Hepatocyte (in vitro differentiated cells): Measurements from ENCODE around the gene KIF25. TPM values are rescaled to one million over a fixed set of nuclear protein-coding genes. Genes with fewer than 3 reads are reported as not detected.

Experiments
- DNase-seq: peaks from one replicate; pipeline ENCODE4 v3.0.0-alpha.2; 2016; ENCODE audit warnings: low spot score
- H2AFZ ChIP-seq: fragments of 200-600 bp; sonication (generic); 2 replicates; pipeline ENCODE4 v1.6.0; 2016; ENCODE audit warnings: antibody characterized with exemption, mild to moderate bottlenecking
- H3K27ac ChIP-seq: fragments of 200-600 bp; sonication (generic); 2 replicates; pipeline ENCODE4 v1.5.1; 2016; ENCODE audit warnings: mild to moderate bottlenecking
- H3K27me3 ChIP-seq: fragments of 200-600 bp; sonication (generic); 2 replicates; pipeline ENCODE4 v1.6.1; 2016
- H3K36me3 ChIP-seq: fragments of 200-600 bp; sonication (generic); replicated peaks from 2 replicates; pipeline ENCODE4 v1.5.1; 2016; ENCODE audit warnings: low read depth; ENCODE audit not compliant: insufficient read depth
- H3K4me1 ChIP-seq: fragments of 200-600 bp; sonication (generic); 2 replicates; pipeline ENCODE4 v1.5.1; 2016; ENCODE audit warnings: mild to moderate bottlenecking, moderate library complexity; ENCODE audit not compliant: insufficient read depth
- H3K4me2 ChIP-seq: fragments of 200-600 bp; sonication (generic); 2 replicates; pipeline ENCODE4 v1.6.0; 2016
- H3K4me3 ChIP-seq: fragments of 200-600 bp; sonication (generic); 2 replicates; pipeline ENCODE4 v1.5.1; 2016; ENCODE audit warnings: mild to moderate bottlenecking
- H3K79me2 ChIP-seq: fragments of 200-600 bp; sonication (generic); 2 replicates; pipeline ENCODE4 v1.6.0; 2017; ENCODE audit warnings: mild to moderate bottlenecking
- H3K9me2 ChIP-seq: fragments of 200-600 bp; sonication (generic); replicated peaks from 2 replicates; pipeline ENCODE4 v1.6.0; 2017; ENCODE audit warnings: mild to moderate bottlenecking; ENCODE audit not compliant: insufficient read depth
- H3K9me3 ChIP-seq: fragments of 200-600 bp; sonication (generic); 2 replicates; pipeline ENCODE4 v1.5.1; 2016; ENCODE audit warnings: low read depth, mild to moderate bottlenecking
- H4K20me1 ChIP-seq: fragments of 200-600 bp; sonication (generic); 2 replicates; pipeline ENCODE4 v1.6.0; 2016; ENCODE audit warnings: mild to moderate bottlenecking; ENCODE audit not compliant: insufficient read depth, poor library complexity, severe bottlenecking
- EZH2 ChIP-seq: fragments of 200-600 bp; sonication (generic); IDR thresholded peaks from 2 replicates; pipeline ENCODE4 v1.6.1; 2016; ENCODE audit warnings: antibody characterized with exemption, mild to moderate bottlenecking, borderline replicate concordance
- EZH2phosphoT487 ChIP-seq: fragments of 200-600 bp; sonication (generic); IDR thresholded peaks from one replicate; pipeline ENCODE4 v1.6.1; 2018; ENCODE audit warnings: antibody characterized with exemption, mild to moderate bottlenecking, low read depth, moderate library complexity; ENCODE audit not compliant: unreplicated experiment, severe bottlenecking
- WGBS: methylation state at CpG from one replicate; pipeline ENCODE4 v1.1.6; 2016; ENCODE audit warnings: low lambda C conversion rate; ENCODE audit errors: missing lambda C conversion rate; 5-methylcytosine and 5-hydroxymethylcytosine counted together
- polyA plus RNA-seq: library from polyadenylated mRNA; unstranded; fragments of >200 nt; fragmentation: Nextera tagmentation; extraction: Ambion mirVana; gene quantifications from 2 replicates; pipeline ENCODE4 v1.2.1, GENCODE V29; 2016
- total RNA-seq: library from RNA; depleted of rRNA; stranded (reverse); fragments of >200 nt; gene quantifications from 2 replicates; pipeline ENCODE4 v1.2.3, GENCODE V29; 2014
- TF ChIP-seq, protein P1 (sequence below): fragments of 200-600 bp; sonication (generic); IDR thresholded peaks from 2 replicates; pipeline ENCODE4 v1.5.1; 2016; ENCODE audit warnings: antibody characterized with exemption, mild to moderate bottlenecking; ENCODE audit not compliant: poor library complexity

KIF25 gene
- total and polyA plus RNA-seq, 2 experiments from 2014 or later: 0.40 TPM; not detected in 1

- Histone ChIP-seq H3K36me3 (no peaks in the 10 kb centered on the region), H3K9me2 (no peaks in the 10 kb centered on the region), H3K4me2 (no peak overlapping the region), H3K9me3 (no peaks in the 10 kb centered on the region), H3K4me3 (no peak overlapping the region), H3K27me3 (no peaks in the 10 kb centered on the region), H3K27ac (no peak overlapping the region), H3K4me1 (no peaks in the 10 kb centered on the region), H4K20me1 (no peaks in the 10 kb centered on the region), H2AFZ (no peak overlapping the region), H3K79me2 (no peaks in the 10 kb centered on the region)
- DNase-seq: no peak
- WGBS: 94% methylated on average over 30 of the region's 43 CpGs
- TF ChIP-seq, protein P1, sequence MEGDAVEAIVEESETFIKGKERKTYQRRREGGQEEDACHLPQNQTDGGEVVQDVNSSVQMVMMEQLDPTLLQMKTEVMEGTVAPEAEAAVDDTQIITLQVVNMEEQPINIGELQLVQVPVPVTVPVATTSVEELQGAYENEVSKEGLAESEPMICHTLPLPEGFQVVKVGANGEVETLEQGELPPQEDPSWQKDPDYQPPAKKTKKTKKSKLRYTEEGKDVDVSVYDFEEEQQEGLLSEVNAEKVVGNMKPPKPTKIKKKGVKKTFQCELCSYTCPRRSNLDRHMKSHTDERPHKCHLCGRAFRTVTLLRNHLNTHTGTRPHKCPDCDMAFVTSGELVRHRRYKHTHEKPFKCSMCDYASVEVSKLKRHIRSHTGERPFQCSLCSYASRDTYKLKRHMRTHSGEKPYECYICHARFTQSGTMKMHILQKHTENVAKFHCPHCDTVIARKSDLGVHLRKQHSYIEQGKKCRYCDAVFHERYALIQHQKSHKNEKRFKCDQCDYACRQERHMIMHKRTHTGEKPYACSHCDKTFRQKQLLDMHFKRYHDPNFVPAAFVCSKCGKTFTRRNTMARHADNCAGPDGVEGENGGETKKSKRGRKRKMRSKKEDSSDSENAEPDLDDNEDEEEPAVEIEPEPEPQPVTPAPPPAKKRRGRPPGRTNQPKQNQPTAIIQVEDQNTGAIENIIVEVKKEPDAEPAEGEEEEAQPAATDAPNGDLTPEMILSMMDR: no peak
- no peak for TF ChIP-seq EZH2phosphoT487
- TF ChIP-seq EZH2: no peak
Observed at GRCh38 chr6:167977717-167978467, 19.6 kb upstream of the KIF25 start.

DNA sequence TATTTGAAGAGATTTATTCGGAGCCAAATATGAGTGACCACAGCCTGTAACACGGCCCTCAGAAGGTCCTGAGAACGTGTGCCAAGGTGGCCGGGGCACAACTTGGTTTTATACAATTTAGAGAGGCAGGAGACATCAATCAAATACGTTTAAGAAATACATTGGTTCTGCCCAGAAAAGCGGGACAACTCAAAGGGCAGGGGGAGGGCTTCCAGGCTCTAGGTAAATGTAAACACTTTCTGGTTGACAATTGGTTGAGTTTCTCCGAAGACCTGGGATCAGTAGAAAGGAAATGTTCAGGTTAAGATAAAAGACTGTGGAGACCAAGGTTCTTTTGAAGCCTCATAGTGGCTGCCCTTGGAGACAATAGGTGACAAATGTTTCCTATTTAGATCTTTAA is 18.9 kb upstream of the KIF25 start:
- H2AFZ ChIP-seq: no peak overlapping the region
- no peaks in the 10 kb centered on the region for H3K9me3 ChIP-seq
- no peaks in the 10 kb centered on the region for H3K4me1 ChIP-seq
- H3K4me2 ChIP-seq: no peak overlapping the region
- no peaks in the 10 kb centered on the region for H4K20me1 ChIP-seq
- no peaks in the 10 kb centered on the region for H3K9me2 ChIP-seq
- no peak overlapping the region for H3K27ac ChIP-seq
- WGBS: 71% methylated on average over 7 of the region's 7 CpGs
- TF ChIP-seq EZH2 (no peak), EZH2phosphoT487 (no peak)
- TF ChIP-seq, protein P1: no peak
- no peak overlapping the region for H3K4me3 ChIP-seq
- H3K27me3 ChIP-seq: no peaks in the 10 kb centered on the region
- no peaks in the 10 kb centered on the region for H3K79me2 ChIP-seq
- no peaks in the 10 kb centered on the region for H3K36me3 ChIP-seq
- no peak for DNase-seq

DNA sequence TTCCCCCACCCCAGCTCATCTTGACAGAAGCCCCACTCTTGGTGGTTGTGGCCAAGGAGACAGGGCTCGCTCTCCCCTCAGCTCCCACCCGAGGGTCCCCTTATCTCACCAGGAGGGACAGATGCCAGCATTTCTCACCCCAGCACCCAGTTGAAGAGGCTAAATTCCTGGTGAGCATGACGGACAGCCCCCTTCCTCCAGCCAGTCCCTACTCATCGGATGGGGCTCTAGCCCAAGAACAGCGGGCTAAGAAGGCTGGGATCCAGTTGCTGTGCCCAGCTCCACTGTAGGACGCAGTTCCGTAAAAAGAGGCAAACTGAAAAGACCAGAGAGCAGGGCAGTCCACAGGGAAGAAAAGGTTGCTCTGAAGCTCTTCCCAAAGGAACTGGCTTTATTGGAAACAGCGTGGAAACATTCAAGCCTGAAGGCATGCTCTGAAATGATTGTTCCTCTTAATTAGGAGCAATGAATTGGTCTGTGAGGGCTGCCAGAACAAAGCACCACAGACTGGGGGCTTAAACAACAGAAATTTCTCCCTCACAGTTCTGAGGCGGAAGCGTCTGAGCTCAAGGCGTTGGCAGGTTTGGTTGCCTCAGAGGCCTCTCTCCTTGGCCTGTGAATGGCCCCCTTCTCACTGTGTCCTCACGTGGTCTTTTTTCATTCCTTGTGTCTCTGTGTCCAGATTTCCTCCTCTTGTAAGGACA is 17.9 kb upstream of the KIF25 start:
- no peaks in the 10 kb centered on the region for H3K9me3 ChIP-seq
- no peak overlapping the region for H2AFZ ChIP-seq
- no peaks in the 10 kb centered on the region for H3K79me2 ChIP-seq
- no peaks in the 10 kb centered on the region for H3K4me1 ChIP-seq
- no peak for DNase-seq
- no peaks in the 10 kb centered on the region for H3K36me3 ChIP-seq
- TF ChIP-seq EZH2phosphoT487 (no peak), EZH2 (no peak)
- TF ChIP-seq, protein P1: no peak
- no peaks in the 10 kb centered on the region for H4K20me1 ChIP-seq
- no peaks in the 10 kb centered on the region for H3K9me2 ChIP-seq
- 86% methylated on average over 12 of the region's 12 CpGs for WGBS
- no peak overlapping the region for H3K4me2 ChIP-seq
- no peaks in the 10 kb centered on the region for H3K27me3 ChIP-seq
- H3K4me3 ChIP-seq: no peak overlapping the region
- no peak overlapping the region for H3K27ac ChIP-seq
